IPS-NIHi7 (cell line): Measurements from ENCODE around the gene CMC4.

Source experiments
- DNase-seq: peaks from one replicate; pipeline ENCODE4 v3.0.0; 2012; ENCODE audit warnings: mixed read lengths; ENCODE audit errors: extremely low spot score

The CMC4 gene

DNA sequence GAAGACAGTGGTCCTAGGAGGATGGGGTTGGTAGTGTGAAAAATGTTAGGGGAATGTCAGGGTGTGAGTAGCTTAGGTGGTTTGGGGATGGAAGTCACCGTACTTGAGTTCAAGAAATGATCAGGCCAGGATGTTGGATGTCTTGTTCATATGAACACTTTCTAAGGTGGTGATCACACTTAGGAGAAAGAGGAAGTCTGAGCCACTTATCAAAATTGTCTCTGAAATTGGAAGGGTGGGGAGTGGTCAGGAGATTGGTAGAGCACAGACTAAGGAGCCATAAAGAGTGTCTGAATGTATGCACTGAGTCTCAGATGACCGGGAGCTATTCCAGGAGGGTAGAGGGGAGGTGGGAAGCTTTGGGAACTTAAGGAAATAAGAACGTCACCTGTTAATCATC is 17.3 kb downstream of the CMC4 start:
- DNase-seq = no peak

DNA sequence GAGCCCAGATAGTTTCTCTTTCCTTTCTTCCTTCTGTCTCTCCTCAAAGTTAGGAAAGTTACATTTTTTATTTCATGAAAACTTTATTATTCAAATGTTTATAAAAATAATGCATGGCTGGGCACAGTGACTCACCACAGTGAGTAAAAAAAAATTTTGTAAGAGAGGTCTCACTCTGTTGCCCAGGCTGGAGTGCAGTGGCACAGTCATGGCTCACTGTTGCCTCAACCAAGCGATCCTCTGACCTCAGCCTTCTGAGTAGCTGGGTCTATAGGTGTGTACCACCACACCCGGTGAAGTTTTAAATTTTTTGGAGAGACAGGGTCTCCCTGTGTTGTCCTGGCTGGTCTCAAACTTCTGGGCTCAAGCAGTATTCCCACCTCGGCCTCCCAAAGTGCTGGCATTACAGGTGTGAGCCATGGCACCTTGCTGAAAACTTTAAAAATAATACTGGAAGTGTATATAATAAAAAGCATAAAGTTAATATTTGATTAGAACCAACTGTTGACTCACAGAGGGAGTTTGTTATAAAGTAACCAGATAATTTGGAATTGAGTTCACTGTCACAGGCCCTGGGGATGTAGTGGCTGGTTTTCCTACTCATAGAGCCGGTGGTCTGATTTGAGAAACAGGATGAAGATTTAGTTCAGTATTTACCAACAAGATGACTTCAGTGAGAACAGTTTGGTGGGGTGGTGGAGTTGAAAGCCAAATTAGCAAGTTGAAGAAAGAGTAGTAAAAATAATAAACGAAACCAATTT is 18.0 kb downstream of the CMC4 start:
- no peak for DNase-seq

DNA sequence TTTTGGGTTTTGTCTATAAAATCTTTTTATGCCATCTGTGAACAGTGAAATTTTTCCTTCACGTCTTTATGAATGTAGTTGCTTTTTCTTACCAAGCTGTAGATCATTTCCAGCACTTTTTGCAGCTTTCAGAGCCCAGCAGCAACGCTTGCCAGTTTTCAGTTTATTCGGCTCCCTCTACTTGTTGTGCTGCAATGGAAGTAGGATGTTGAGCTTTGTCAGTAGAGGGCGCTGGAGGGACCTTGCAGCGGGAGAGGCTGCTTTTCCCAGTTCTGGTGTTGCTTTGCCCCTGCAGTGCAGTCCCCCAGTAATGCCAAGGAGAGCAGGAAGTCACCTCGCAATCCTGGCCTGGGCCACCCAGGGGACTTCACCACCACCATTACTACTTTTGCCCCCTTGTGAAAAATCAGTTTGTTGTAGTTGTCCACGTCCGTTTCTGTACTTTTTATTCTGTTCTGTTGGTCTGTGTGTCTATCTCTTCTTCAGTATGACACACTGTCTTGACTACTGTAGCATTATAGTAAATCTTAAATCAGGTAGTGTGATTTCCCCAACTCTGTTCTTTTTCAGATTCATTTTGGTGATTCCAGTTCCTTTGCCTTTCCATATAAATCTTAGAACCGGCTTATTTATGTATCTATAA is 21.8 kb downstream of the CMC4 start:
- peak; percentile 61 for DNase-seq

DNA sequence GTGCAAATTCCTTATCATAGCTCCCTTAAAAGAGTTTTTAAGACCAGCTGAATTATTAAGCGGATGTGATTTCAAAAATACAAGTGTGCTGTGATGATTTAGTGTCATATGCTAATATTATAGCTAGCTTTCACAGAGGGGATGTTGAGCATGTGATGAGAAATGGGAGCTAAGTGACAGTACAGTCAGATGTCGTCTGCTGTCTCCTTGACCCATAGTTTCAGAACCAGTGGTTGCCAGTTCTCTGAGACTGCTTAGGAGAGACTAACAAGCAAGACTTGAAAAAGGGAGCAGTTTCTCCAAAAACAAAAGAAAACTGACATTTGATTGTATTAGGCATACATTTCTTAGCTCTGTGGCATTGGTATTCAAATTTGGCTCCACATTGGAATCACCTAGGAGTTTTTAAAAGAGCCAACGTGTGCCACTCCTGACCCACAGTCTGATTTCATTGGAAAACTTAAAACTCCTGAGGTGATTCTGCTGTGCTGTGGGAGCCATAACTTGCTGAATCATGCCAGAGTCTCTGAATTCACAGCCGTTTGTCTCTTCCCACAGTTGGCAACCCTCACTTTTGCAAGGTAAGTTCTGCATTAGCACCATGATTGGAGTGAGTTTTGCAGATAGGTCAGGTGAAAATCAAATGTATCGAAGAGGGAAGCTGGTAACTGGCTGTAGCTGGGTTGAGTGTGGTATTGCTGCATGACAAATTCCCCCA is 24.0 kb downstream of the CMC4 start:
- DNase-seq = no peak

DNA sequence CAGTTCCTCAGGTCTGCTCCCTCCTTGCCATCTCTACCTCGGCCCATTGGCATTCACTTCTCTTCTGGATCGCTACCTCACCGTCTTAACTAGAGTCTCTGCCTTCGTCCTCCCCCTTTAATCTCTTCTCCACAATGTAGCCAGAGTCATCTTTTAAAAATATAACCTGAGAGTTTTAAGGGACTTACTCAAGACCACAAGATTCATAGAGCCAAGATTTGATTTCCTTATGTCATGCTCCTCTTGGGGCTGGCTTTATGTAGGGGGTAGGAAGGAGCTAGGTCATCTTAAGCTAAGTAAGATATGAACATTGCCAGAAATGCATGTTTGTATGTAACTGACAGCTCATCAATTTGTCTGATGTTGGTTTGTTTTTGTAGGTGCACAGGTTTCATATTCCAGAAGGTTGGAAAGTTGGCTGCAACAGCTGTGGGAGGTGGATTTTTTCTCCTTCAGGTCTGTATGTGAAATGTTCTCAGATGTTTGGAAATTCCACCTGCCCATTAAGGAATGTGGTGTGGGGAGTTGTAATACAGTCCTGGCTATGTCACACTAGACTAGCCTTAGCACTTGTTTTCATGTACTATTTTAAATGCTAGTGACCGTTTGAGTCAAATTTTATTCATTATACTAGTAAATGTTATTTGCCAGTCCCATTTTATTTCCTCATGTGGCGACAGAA is 24.7 kb downstream of the CMC4 start:
- no peak for DNase-seq

DNA sequence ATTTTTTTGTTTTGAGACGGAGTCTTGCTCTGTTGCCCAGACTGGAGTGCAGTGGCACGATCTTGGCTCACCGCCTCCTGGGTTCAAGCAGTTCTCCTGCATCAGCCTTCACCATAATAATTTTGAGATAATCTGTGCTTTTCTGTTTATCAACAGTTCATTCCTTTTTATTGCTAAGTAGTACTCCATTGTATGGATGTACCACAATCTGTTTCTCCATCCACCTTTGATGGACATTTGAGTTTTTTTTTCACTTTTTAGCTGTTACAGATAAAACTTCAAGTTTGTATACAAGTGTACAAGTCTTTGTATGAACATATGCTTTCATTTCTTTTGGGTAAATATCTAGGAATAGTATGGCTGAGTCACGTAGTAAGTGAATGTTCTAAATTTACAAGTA is 35.2 kb downstream of the CMC4 start:
- DNase-seq = no peak

DNA sequence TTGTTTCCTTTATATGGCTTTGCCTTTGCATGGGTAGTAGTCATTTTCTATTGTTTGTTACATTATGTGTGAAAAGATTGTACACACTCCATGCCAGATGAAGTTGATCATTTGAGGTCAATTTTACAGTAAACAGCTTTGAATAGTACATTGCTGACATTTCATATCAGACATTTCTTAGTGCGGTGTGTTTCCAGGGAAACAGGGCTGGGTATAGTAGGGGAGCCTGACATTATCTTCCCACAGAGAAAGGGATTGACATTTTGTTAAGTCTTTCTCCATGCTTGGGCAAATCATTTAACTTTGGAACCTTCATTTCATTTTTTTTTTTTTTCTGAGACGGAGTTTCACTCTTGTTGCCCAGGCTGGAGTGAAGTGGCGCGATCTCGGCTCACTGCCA is 39.3 kb downstream of the CMC4 start:
- no peak for DNase-seq

DNA sequence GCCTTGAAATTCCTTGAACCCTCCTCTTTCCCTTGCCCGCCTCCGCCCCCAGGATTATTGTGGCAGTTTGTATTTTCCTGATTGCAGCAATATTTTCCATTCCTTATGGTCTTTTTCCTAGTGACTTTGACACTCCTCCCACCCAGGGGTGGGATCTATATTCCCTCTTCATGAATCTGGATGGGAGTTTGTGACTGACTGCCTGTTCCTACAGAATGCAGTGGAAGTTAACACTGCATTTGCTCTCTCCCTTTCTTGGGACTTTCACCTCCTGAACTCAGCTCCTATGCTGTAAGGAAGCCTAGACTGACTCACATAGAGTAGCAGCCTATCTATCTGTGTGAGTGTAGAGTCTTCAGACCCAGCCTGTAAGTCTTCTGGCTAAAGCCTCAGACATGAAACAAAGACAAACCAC is 42.1 kb downstream of the CMC4 start:
- no peak for DNase-seq

DNA sequence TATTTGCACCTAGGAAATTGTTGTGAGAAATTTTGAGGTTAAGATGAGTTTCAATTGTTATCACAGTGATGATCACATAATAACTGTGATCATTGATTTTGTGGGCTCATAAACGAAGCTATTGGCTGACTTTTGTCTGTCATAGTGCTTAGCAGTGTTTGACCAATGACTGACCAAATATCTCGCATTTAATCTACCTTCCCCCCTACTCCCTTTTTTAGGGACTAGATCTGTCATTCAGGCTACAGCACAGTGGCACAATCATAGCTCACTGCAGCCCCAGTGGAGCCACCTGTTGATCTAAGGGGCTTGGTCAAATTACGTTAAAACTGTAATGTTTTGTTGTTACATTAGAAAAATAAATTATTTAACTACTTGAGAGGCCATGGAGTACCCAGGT is 42.8 kb downstream of the CMC4 start:
- no peak for DNase-seq

DNA sequence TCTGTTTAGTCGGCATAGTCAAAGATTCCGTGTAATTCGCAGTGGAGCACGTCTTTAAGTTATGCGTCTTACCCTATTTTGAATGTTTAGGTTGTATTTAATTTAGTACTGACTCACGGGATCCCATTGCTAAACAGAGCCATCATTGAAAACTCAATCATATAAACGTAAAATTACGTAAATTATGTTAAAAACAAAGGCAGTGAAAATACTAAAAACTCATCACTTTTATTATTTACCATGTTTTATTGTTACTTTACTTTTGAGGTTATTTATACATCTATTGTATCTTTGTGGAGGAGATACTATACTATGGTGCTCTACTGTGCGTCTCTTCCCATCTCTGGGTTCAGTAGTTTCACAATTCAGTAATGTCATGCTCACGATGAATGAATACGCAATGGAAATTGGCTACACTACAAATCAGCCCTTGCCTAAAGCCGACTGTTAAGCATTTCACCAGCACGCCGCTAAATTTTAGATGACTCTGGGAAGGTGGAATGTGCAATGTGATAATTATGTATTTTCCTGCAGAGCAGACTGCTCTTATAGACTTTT is 43.3 kb downstream of the CMC4 start:
- DNase-seq = no peak

DNA sequence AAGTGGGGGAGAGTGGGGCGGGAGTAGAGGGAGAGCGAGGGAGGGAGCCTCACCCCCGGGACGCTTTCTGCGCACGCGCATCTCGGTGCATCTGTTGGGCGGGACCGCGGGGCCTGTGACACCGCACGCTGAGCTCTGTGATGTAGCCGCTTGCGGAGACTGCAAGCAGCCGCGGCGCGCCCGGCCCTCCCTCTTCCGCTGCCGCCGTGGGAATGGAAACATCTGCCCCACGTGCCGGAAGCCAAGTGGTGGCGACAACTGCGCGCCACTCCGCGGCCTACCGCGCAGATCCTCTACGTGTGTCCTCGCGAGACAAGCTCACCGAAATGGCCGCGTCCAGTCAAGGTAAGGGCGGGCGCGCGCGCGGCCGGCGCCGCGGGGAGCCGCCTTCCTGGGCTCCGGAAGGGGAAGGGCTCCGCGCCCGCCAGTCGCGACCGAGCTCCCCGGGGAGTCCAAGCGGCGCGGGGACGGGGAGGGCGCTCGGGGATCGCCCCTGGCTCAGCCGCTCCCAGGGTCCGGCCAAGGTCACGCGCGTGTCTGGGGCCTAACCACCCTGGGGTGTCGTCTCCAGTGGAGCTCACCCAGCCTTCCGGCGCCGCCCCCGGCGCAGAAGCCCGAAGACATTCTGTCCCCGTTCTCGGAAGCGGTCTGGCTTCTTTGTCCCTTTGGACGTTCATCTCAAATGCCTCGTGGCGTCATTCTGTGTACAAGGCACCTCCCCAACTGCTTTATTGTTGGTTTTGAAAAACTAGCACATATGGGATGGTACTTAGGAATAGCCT is 44.0 kb downstream of the CMC4 start, which contains the start of gene FUNDC2:
TSS of gene FUNDC2 (plus strand) at position 118 of the 782 bp plus-strand sequence. CDS start at position 213, 95 bp downstream.
- DNase-seq = peak; percentile 76

DNA sequence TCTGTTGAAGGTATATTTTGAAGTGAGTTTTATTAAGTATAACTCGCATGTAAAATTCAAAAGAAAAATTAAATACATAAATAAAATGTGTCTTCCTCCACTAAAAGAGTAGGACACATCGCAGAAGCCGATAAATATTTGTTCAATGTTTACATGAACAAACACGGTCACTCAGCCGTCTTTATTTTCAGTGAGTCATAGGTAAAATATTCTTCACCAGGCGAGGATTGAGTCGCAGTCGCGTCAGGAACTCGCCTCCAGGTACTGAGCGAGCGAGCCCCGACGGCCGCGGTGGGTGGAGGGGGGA is 44.6 kb downstream of the CMC4 start:
- no peak for DNase-seq

DNA sequence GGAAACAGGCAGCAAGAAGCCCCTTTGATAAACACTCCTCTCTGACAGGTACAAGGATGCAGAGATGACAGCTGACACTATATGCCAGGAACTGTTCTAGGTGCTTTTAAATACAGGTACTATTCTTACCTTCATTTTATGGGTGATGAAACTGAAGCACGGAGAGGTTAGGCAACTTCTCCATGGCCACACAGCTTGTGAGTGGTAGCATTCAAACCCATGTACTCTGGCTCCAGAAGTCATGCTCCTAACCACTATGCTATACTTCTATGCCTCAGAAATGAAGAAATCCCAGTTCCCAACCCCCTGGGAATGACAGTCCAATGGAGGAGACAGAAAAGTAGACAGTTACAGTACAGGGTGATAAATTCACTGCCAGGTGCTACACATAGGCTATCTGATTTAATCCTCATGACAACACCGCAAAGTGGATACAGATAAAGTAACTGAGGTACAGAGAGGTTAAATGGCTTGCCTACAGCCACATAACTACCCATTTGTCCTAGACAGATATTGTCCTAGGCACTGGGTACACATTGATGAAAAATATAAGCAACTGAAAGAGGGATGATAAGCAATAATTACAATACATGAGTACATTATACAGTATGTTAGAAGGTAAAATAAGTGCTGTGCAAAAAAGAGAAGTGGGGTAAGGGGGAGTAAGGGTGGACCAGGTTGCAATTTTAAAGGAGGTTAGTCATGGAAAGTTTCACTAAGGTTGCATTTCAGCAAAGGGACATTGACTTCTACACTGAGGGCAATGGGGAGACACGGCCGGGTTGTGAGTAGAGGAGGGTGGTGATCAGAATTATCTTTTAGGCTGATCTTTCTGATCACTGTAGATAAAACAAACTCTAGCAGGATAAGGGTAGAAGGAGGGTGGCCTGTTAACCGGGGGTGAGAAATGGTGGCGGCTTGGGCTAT is 46.8 kb downstream of the CMC4 start:
- DNase-seq = no peak

DNA sequence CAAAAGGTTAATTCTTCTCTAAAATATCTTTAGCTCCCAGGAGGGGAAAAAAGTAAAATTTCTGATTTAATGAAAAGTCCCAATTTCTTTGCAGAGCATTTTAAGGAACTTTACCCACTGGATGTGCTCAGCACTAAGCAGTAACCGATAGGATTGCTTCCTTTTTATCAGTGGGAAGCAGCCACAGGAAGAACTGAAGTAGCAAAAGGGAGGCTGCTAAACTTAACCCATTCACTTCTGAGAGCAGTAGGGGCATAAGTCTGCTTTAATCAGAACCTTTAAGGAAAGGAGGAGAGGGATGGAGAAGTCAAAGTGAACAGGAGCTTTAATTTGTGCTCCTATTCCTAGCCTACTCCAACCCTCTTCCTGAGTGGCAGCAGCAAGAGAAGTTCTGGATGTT is 48.4 kb downstream of the CMC4 start, which contains the start of gene F8:
TSS of gene F8 (minus strand) at position 139 of the 400 bp plus-strand sequence. CDS start 171 bp downstream, outside the sequence.
- no peak for DNase-seq

DNA sequence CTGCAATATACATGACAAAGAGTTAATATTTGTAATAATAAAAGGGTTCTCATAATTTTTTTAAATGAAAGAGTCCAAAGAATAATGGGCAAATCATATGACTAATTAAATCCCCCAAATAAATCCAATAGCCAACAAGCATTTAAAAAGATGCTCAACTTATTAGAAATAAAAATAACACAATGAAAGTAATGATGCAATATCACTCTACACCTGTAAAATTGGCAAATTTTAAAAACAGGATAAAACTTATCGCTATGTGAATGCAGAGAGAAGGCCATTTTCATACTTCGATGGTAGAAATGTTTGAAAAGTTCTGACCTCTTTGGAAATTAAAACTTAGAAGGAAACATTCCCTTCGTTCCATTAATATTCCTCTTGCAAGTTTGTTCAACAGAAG is 50.3 kb downstream of the CMC4 start:
- no peak for DNase-seq
